H9 (cell line): ENCODE results near the gene HNF1A. TPM values are rescaled to one million over a fixed set of nuclear protein-coding genes. Genes with fewer than 3 reads are reported as not detected.

Source experiments
- DNase-seq: peaks from one replicate; pipeline ENCODE4 v3.0.0-alpha.2; 2017
- H2AFZ ChIP-seq: one replicate; pipeline ENCODE4 v1.6.1; 2013; ENCODE audit warnings: mild to moderate bottlenecking, low read length, control low read depth, moderate library complexity
- H2AK5ac ChIP-seq: 2 replicates; pipeline ENCODE4 v1.6.1; 2013; ENCODE audit warnings: low read length, control low read depth, mixed read lengths; ENCODE audit not compliant: insufficient read length
- H2BK120ac ChIP-seq: one replicate; pipeline ENCODE4 v1.6.1; 2013; ENCODE audit warnings: low read depth, mild to moderate bottlenecking, low read length, control low read depth, inconsistent platforms; ENCODE audit not compliant: poor library complexity, severe bottlenecking
- H2BK12ac ChIP-seq: 2 replicates; pipeline ENCODE4 v1.6.1; 2013; ENCODE audit warnings: low read length, control low read depth, mixed read lengths, low read depth; ENCODE audit not compliant: insufficient read length
- H2BK15ac ChIP-seq: 2 replicates; pipeline ENCODE4 v1.6.1; 2013; ENCODE audit warnings: low read depth, low read length, control low read depth
- H2BK20ac ChIP-seq: one replicate; pipeline ENCODE4 v1.6.1; 2013; ENCODE audit warnings: low read depth, mild to moderate bottlenecking, low read length, control low read depth, inconsistent platforms; ENCODE audit not compliant: poor library complexity, severe bottlenecking
- H2BK5ac ChIP-seq: 2 replicates; pipeline ENCODE4 v1.6.1; 2013; ENCODE audit warnings: low read length, control low read depth, mixed read lengths; ENCODE audit not compliant: insufficient read length
- H3K14ac ChIP-seq: 2 replicates; pipeline ENCODE4 v1.6.1; 2013; ENCODE audit warnings: low read length, control low read depth; ENCODE audit not compliant: insufficient read depth
- H3K18ac ChIP-seq: 2 replicates; pipeline ENCODE4 v1.6.1; 2013; ENCODE audit warnings: low read depth, mild to moderate bottlenecking, mixed read lengths, low read length, control low read depth; ENCODE audit not compliant: insufficient read length
- H3K23ac ChIP-seq: 2 replicates; pipeline ENCODE4 v1.6.1; 2013; ENCODE audit warnings: low read length, control low read depth, mixed read lengths, low read depth; ENCODE audit not compliant: insufficient read length
- H3K23me2 ChIP-seq: 2 replicates; pipeline ENCODE4 v1.6.1; 2013; ENCODE audit warnings: low read depth, mild to moderate bottlenecking, mixed read lengths, low read length, control low read depth; ENCODE audit not compliant: insufficient read length, poor library complexity, severe bottlenecking
- H3K27ac ChIP-seq: 2 replicates; pipeline ENCODE4 v1.5.1; 2013; ENCODE audit warnings: low read length, control low read depth, mixed read lengths, low read depth; ENCODE audit not compliant: insufficient read length
- H3K27me3 ChIP-seq: 2 replicates; pipeline ENCODE4 v1.6.1; 2013; ENCODE audit warnings: low read length, control low read depth, inconsistent platforms; ENCODE audit not compliant: insufficient read depth
- H3K4ac ChIP-seq: 2 replicates; pipeline ENCODE4 v1.6.1; 2013; ENCODE audit warnings: low read depth, mild to moderate bottlenecking, control low read depth, inconsistent platforms, low read length, moderate library complexity
- H3K4me1 ChIP-seq: 2 replicates; pipeline ENCODE4 v1.6.1; 2013; ENCODE audit warnings: low read length, control low read depth, inconsistent platforms; ENCODE audit not compliant: insufficient read depth
- H3K4me2 ChIP-seq: 2 replicates; pipeline ENCODE4 v1.6.1; 2013; ENCODE audit warnings: low read length, control low read depth, mixed read lengths; ENCODE audit not compliant: insufficient read length, insufficient read depth
- H3K56ac ChIP-seq: 2 replicates; pipeline ENCODE4 v1.6.1; 2013; ENCODE audit warnings: low read depth, mild to moderate bottlenecking, mixed read lengths, low read length, control low read depth; ENCODE audit not compliant: insufficient read length
- H3K79me1 ChIP-seq: 2 replicates; pipeline ENCODE4 v1.6.1; 2013; ENCODE audit warnings: low read depth, mild to moderate bottlenecking, moderate library complexity, low read length, control low read depth, inconsistent platforms; ENCODE audit not compliant: insufficient read depth, poor library complexity, severe bottlenecking
- H3K79me2 ChIP-seq: 2 replicates; pipeline ENCODE4 v1.6.1; 2013; ENCODE audit warnings: low read length, control low read depth, inconsistent platforms; ENCODE audit not compliant: insufficient read depth
- H3K9ac ChIP-seq: 2 replicates; pipeline ENCODE4 v1.6.1; 2013; ENCODE audit warnings: low read length, control low read depth, mixed read lengths; ENCODE audit not compliant: insufficient read length; ENCODE audit errors: extremely low read depth
- H3K9me3 ChIP-seq: one replicate; pipeline ENCODE4 v1.6.1; 2013; ENCODE audit warnings: low read depth, low read length, inconsistent platforms; ENCODE audit not compliant: control insufficient read depth
- H3T11ph ChIP-seq: one replicate; pipeline ENCODE4 v1.6.1; 2013; ENCODE audit warnings: mild to moderate bottlenecking, low read length, control low read depth, inconsistent platforms
- H4K20me1 ChIP-seq: one replicate; pipeline ENCODE4 v1.6.1; 2013; ENCODE audit not compliant: control insufficient read depth, insufficient read length, insufficient read depth
- H4K5ac ChIP-seq: 2 replicates; pipeline ENCODE4 v1.6.1; 2013; ENCODE audit warnings: low read depth, mild to moderate bottlenecking, mixed read lengths, low read length, control low read depth; ENCODE audit not compliant: insufficient read length
- H4K8ac ChIP-seq: replicated peaks from 2 replicates; pipeline ENCODE4 v1.6.1; 2013; ENCODE audit warnings: low read length, control low read depth, mixed read lengths, low read depth; ENCODE audit not compliant: insufficient read length
- H4K91ac ChIP-seq: 2 replicates; pipeline ENCODE4 v1.6.1; 2013; ENCODE audit warnings: low read depth, mild to moderate bottlenecking, moderate library complexity, mixed read lengths, low read length, control low read depth; ENCODE audit not compliant: insufficient read length
- H3K27ac Mint-ChIP-seq, 3 experiments: 2 replicates in 2 of 3; 3 replicates in 1 of 3; pipeline ENCODE4 v1.8.0; 2020 to 2021; ENCODE audit warnings: mixed read lengths in 3 of 3, mild to moderate bottlenecking in 1 of 3, moderate library complexity in 1 of 3
- H3K27me3 Mint-ChIP-seq: 2 replicates; pipeline ENCODE4 v1.8.0; 2021; ENCODE audit warnings: low read depth, mild to moderate bottlenecking, moderate library complexity, mixed read lengths
- H3K36me3 Mint-ChIP-seq, 3 experiments: 2 replicates in 2 of 3; 3 replicates in 1 of 3; pipeline ENCODE4 v1.8.0; 2020 to 2021; ENCODE audit warnings: low read depth in 3 of 3, mixed read lengths in 3 of 3; ENCODE audit not compliant: insufficient read depth in 1 of 3
- H3K4me1 Mint-ChIP-seq, 2 experiments: 2 replicates each; pipeline ENCODE4 v1.8.0; 2020; ENCODE audit warnings: mixed read lengths in 2 of 2
- H3K4me3 Mint-ChIP-seq, 2 experiments: 2 replicates in 1 of 2; 3 replicates in 1 of 2; pipeline ENCODE4 v1.8.0; 2020 to 2021; ENCODE audit warnings: mild to moderate bottlenecking in 2 of 2, mixed read lengths in 2 of 2, moderate library complexity in 1 of 2
- H3K9me3 Mint-ChIP-seq, 2 experiments: 2 replicates in 1 of 2; 3 replicates in 1 of 2; pipeline ENCODE4 v1.8.0; 2020; ENCODE audit warnings: mild to moderate bottlenecking in 2 of 2, mixed read lengths in 2 of 2, moderate library complexity in 1 of 2
- CTCF ChIP-seq: fragments of 200-600 bp; sonication (generic); conservative IDR thresholded peaks from 3 replicates; pipeline ENCODE4 v1.8.0; 2021; ENCODE audit warnings: antibody characterized with exemption, mild to moderate bottlenecking
- WGBS: extraction: QIAGEN DNeasy Blood & Tissue Kit; methylation state at CpG from one replicate; pipeline ENCODE4 v1.1.7; 2013; ENCODE audit warnings: missing lambda C conversion rate, low lambda C conversion rate, mixed read lengths; ENCODE audit not compliant: insufficient read length; ENCODE audit errors: extremely low coverage; 5-methylcytosine and 5-hydroxymethylcytosine counted together
- total RNA-seq: library from RNA; stranded (reverse); gene quantifications from 2 replicates; pipeline ENCODE4 v1.2.1, GENCODE V29; 2021

Gene HNF1A
- total RNA-seq, 1 experiment from 2014 or later, result not detected

DNA sequence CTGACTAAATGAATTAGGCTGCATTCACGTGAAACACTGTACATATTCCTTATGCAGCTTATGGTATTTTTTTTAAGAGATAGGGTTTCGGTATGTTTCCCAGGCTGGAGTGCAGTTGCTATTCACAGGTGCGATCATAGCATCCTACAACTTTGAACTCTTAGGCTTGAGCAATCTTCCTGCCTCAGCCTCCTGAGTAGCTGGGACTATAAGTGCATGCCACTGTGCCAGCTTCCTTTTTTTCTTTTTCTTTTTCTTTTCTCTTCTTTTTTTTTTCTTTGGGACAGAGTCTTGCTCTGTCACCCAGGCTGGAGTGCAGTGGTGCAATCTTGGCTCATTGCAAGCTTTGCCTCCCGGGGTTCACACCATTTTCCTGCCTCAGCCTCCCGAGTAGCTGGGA, 38.3 kb upstream of the HNF1A start:
- H3K9me3 Mint-ChIP-seq, result no peaks in the 10 kb centered on the region
- H3K27ac ChIP-seq, result no peak overlapping the region

More for the DNA sequence above, 38.3 kb upstream of the HNF1A start:
- Histone ChIP-seq H4K20me1 (no peaks in the 10 kb centered on the region), H3K9ac (no peak overlapping the region), H4K5ac (no peak overlapping the region), H3K23me2 (no peaks in the 10 kb centered on the region), H3K18ac (no peak overlapping the region), H2AFZ (no peak overlapping the region), H4K8ac (no peak overlapping the region), H3T11ph (no peak overlapping the region), H2BK5ac (no peak overlapping the region), H2BK20ac (no peak overlapping the region), H3K14ac (no peak overlapping the region), H2BK15ac (no peak overlapping the region), H3K4ac (no peak overlapping the region), H3K79me1 (no peaks in the 10 kb centered on the region), H2BK120ac (no peak overlapping the region), H3K4me1 (no peaks in the 10 kb centered on the region), H3K9me3 (no peaks in the 10 kb centered on the region), H3K56ac (no peak overlapping the region), H2AK5ac (no peak overlapping the region), H3K23ac (no peak overlapping the region), H3K4me2 (no peak overlapping the region), H3K27me3 (no peaks in the 10 kb centered on the region), H3K79me2 (no peaks in the 10 kb centered on the region), H4K91ac (no peak overlapping the region), H2BK12ac (no peak overlapping the region)
- Mint-ChIP-seq H3K4me3 (no peak overlapping the region), H3K27ac (no peak overlapping the region; a peak in 1 of 7 replicates), H3K4me1 (peaks cover 3% of the 10 kb centered on the region in 2 experiments; a peak in 2 of 4 replicates), H3K27me3 (no peaks in the 10 kb centered on the region; the same call in 1 of the 2 replicates), H3K36me3 (no peaks in the 10 kb centered on the region)
- no CpG with 5 or more reads among the region's 5 CpGs for WGBS
- no peak for TF ChIP-seq CTCF
- DNase-seq, result no peak
